HEK293 (cell line): ENCODE data around the gene AIG1.

Experiments used
- CTCF ChIA-PET: fragments of 350-600 bp; formaldehyde crosslinking; extraction: SDS; loops from one replicate; lab custom pipeline; 2021; ENCODE audit warnings: antibody characterized with exemption; lab: Yijun Ruan, JAX
- POLR2A ChIA-PET: fragments of 300-600 bp; formaldehyde crosslinking; extraction: SDS; loops from one replicate; lab custom pipeline; 2020; ENCODE audit warnings: antibody characterized with exemption, inconsistent platforms; lab: Yijun Ruan, JAX
- H3K27ac ChIP-seq: fragments of 200-500 bp; sonication (Bioruptor generic); 2 replicates; pipeline ENCODE4 v1.5.1; 2014; ENCODE audit warnings: low read depth, low read length, control low read depth, inconsistent platforms; ENCODE audit errors: extremely low read depth
- H3K36me3 ChIP-seq, 2 experiments: fragments of 200-500 bp in 1 of 2; sonication (Bioruptor generic) in 1 of 2; 1 replicate in 1 of 2; 2 replicates in 1 of 2; pipeline ENCODE4 v1.5.1; 2014 to 2017; ENCODE audit warnings: inconsistent platforms in 2 of 2, low read length in 2 of 2; ENCODE audit not compliant: control insufficient read depth in 2 of 2, insufficient read depth in 1 of 2
- H3K4me1 ChIP-seq: fragments of 200-500 bp; sonication (Bioruptor generic); 2 replicates; pipeline ENCODE4 v1.5.1; 2014; ENCODE audit warnings: mild to moderate bottlenecking, low read length, inconsistent platforms; ENCODE audit not compliant: control insufficient read depth, insufficient read depth
- H3K4me3 ChIP-seq: 2 replicates; pipeline ENCODE4 v1.5.1; 2011; ENCODE audit warnings: low read depth, mild to moderate bottlenecking, control low read depth, low read length, moderate library complexity
- H3K9me3 ChIP-seq: fragments of 200-500 bp; sonication (Bioruptor generic); 2 replicates; pipeline ENCODE4 v1.5.1; 2014; ENCODE audit warnings: low read depth, low read length, inconsistent platforms; ENCODE audit not compliant: control insufficient read depth, insufficient read depth
- HOXC10 ChIP-seq: sonication (generic); formaldehyde crosslinking; IDR thresholded peaks from 2 replicates; pipeline ENCODE4 v1.8.1; 2023; ENCODE audit warnings: mild to moderate bottlenecking, missing genetic modification reagents
- IKZF3 ChIP-seq: fragments of 450-650 bp; IDR thresholded peaks from 2 replicates; pipeline ENCODE4 v1.5.0; 2018; ENCODE audit warnings: missing biosample characterization, mild to moderate bottlenecking, missing genetic modification characterization, moderate library complexity
- SP3 ChIP-seq: fragments of 450-650 bp; formaldehyde crosslinking; IDR thresholded peaks from 2 replicates; pipeline ENCODE4 v1.5.1; 2016; ENCODE audit warnings: missing biosample characterization, missing genetic modification characterization
- TCF7L2 ChIP-seq: IDR thresholded peaks from 2 replicates; pipeline ENCODE4 v1.6.1; 2011; ENCODE audit warnings: low read depth, mild to moderate bottlenecking, inconsistent platforms, low read length, moderate library complexity, borderline replicate concordance
- TRIM28 ChIP-seq: IDR thresholded peaks from 2 replicates; pipeline ENCODE4 v1.6.1; 2011; ENCODE audit warnings: low read length, control low read depth, borderline replicate concordance
- ZBTB1 ChIP-seq: fragments of 450-650 bp; formaldehyde crosslinking; IDR thresholded peaks from 2 replicates; pipeline ENCODE4 v1.5.1; 2016; ENCODE audit warnings: missing biosample characterization, missing genetic modification characterization
- ZNF133 ChIP-seq: fragments of 450-650 bp; formaldehyde crosslinking; IDR thresholded peaks from 2 replicates; pipeline ENCODE4 v1.5.1; 2016; ENCODE audit warnings: missing biosample characterization, missing genetic modification characterization
- ZNF292 ChIP-seq: fragments of 450-650 bp; formaldehyde crosslinking; IDR thresholded peaks from 2 replicates; pipeline ENCODE4 v1.5.1; 2016; ENCODE audit warnings: low read depth, missing biosample characterization, missing genetic modification characterization, borderline replicate concordance
- ZNF302 ChIP-seq: fragments of 450-650 bp; formaldehyde crosslinking; IDR thresholded peaks from 2 replicates; pipeline ENCODE4 v1.5.1; 2016; ENCODE audit warnings: missing biosample characterization, missing genetic modification characterization, low read depth
- ZNF433 ChIP-seq: fragments of 450-650 bp; formaldehyde crosslinking; IDR thresholded peaks from 2 replicates; pipeline ENCODE4 v1.5.1; 2016; ENCODE audit warnings: missing biosample characterization, missing genetic modification characterization, low read depth
- ZNF48 ChIP-seq: fragments of 450-650 bp; formaldehyde crosslinking; IDR thresholded peaks from 2 replicates; pipeline ENCODE4 v1.5.1; 2016; ENCODE audit warnings: missing biosample characterization, missing genetic modification characterization
- ZNF521 ChIP-seq: fragments of 450-650 bp; formaldehyde crosslinking; IDR thresholded peaks from 2 replicates; pipeline ENCODE4 v1.5.1; 2017; ENCODE audit warnings: missing biosample characterization, mild to moderate bottlenecking, missing genetic modification characterization
- ZNF530 ChIP-seq: fragments of 450-650 bp; formaldehyde crosslinking; IDR thresholded peaks from 2 replicates; pipeline ENCODE4 v1.5.1; 2016; ENCODE audit warnings: low read depth, missing biosample characterization, missing genetic modification characterization
- ZNF544 ChIP-seq: fragments of 450-650 bp; formaldehyde crosslinking; IDR thresholded peaks from 2 replicates; pipeline ENCODE4 v1.5.0; 2017; ENCODE audit warnings: missing biosample characterization, missing genetic modification characterization
- ZNF555 ChIP-seq: fragments of 450-650 bp; formaldehyde crosslinking; conservative IDR thresholded peaks from 2 replicates; pipeline ENCODE4 v1.5.1; 2017; ENCODE audit warnings: missing biosample characterization, mild to moderate bottlenecking, missing genetic modification characterization, inconsistent platforms
- ZNF560 ChIP-seq: fragments of 450-650 bp; formaldehyde crosslinking; IDR thresholded peaks from 2 replicates; pipeline ENCODE4 v1.5.1; 2017; ENCODE audit warnings: missing biosample characterization, missing genetic modification characterization, borderline replicate concordance
- ZNF623 ChIP-seq: fragments of 450-650 bp; formaldehyde crosslinking; IDR thresholded peaks from 2 replicates; pipeline ENCODE4 v1.5.1; 2016; ENCODE audit warnings: missing biosample characterization, missing genetic modification characterization
- ZNF654 ChIP-seq: fragments of 450-650 bp; formaldehyde crosslinking; IDR thresholded peaks from 2 replicates; pipeline ENCODE4 v1.5.1; 2016; ENCODE audit warnings: low read depth, missing biosample characterization, missing genetic modification characterization
- ZNF707 ChIP-seq: fragments of 450-650 bp; formaldehyde crosslinking; IDR thresholded peaks from 2 replicates; pipeline ENCODE4 v1.5.1; 2016; ENCODE audit warnings: missing biosample characterization, missing genetic modification characterization
- ZNF792 ChIP-seq: fragments of 450-650 bp; formaldehyde crosslinking; IDR thresholded peaks from 2 replicates; pipeline ENCODE4 v1.5.1; 2016; ENCODE audit warnings: missing biosample characterization, missing genetic modification characterization
- ZNF843 ChIP-seq: fragments of 450-650 bp; formaldehyde crosslinking; IDR thresholded peaks from 2 replicates; pipeline ENCODE4 v1.5.1; 2016; ENCODE audit warnings: missing biosample characterization, missing genetic modification characterization
- TF ChIP-seq, protein P1 (sequence below): fragments of 450-650 bp; formaldehyde crosslinking; IDR thresholded peaks from 2 replicates; pipeline ENCODE4 v1.5.1; 2017; ENCODE audit warnings: missing biosample characterization, mild to moderate bottlenecking, missing genetic modification characterization, moderate library complexity
- TF ChIP-seq, protein P2 (sequence below): fragments of 450-650 bp; formaldehyde crosslinking; IDR thresholded peaks from 2 replicates; pipeline ENCODE4; 2016; ENCODE audit warnings: missing biosample characterization, missing genetic modification characterization
- TF ChIP-seq, protein P3 (sequence below): fragments of 450-650 bp; formaldehyde crosslinking; IDR thresholded peaks from 2 replicates; pipeline ENCODE4 v1.5.1; 2017; ENCODE audit warnings: missing biosample characterization, missing genetic modification characterization
- TF ChIP-seq, protein P4 (sequence below): fragments of 450-650 bp; IDR thresholded peaks from 2 replicates; pipeline ENCODE4 v1.5.1; 2018; ENCODE audit warnings: missing biosample characterization, mild to moderate bottlenecking, missing genetic modification characterization
- TF ChIP-seq, protein P5 (sequence below): fragments of 450-650 bp; formaldehyde crosslinking; IDR thresholded peaks from 2 replicates; pipeline ENCODE4 v1.5.1; 2016; ENCODE audit warnings: missing biosample characterization, missing genetic modification characterization

The AIG1 gene

DNA sequence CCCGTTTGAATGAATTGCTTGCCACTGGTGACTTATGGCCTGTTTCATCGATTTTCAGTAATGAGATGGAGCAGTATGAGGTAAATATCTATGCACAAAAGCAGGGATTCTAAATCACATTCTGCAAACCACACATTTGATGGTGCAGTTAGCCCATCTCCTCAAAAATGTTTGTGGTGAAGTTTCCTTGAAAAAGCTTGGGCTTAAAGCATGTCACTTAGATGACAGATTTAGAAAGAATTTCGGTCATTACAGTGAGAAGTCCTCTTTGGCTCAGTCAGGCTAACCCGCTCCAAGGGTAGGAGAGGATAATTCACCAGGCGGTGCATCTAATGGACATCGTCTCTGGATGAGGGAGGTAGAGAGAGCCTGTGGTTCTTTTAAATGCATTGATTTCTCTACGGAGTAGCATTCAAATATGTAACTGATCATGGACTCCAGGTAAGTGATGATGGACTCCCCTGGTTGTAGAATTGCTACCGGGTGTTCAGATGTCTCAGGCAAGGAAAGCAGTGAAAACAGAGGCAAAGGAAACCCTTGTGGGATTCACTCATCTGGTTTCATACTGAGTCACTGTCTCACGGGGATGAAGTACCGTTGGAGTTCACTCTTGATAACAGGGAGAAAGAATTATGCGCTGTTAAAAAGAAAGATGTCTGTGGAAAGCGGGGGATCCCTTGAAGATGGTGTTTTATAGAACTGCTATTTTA lies 65.3 kb downstream of the AIG1 start:
- Histone ChIP-seq H3K9me3 (no peaks in the 10 kb centered on the region), H3K4me3 (no peak overlapping the region), H3K36me3 (peaks cover 0 to 3% of the 10 kb centered on the region in 2 experiments; a peak in 1 of 3 replicates), H3K4me1 (no peaks in the 10 kb centered on the region), H3K27ac (no peak overlapping the region)
- ChIA-PET CTCF (no interaction called here), POLR2A (no interaction called here)
- TF ChIP-seq TRIM28 (0 out of 2 replicates have a peak, but pooled peaks have one; percentile 11), ZNF707 (no peak), HOXC10 (no peak), ZBTB1 (tag by site-specific recombination) (no peak), TCF7L2 (0 out of 2 replicates have a peak, but pooled peaks have one; percentile 9), ZNF623 (tag by site-specific recombination) (no peak), ZNF843 (tag by site-specific recombination) (peak; percentile 12; the same call in 1 of the 2 replicates), ZNF555 (tag by site-specific recombination) (no peak)
- TF ChIP-seq, protein P1, sequence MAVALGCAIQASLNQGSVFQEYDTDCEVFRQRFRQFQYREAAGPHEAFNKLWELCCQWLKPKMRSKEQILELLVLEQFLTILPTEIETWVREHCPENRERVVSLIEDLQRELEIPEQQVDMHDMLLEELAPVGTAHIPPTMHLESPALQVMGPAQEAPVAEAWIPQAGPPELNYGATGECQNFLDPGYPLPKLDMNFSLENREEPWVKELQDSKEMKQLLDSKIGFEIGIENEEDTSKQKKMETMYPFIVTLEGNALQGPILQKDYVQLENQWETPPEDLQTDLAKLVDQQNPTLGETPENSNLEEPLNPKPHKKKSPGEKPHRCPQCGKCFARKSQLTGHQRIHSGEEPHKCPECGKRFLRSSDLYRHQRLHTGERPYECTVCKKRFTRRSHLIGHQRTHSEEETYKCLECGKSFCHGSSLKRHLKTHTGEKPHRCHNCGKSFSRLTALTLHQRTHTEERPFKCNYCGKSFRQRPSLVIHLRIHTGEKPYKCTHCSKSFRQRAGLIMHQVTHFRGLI (tag by site-specific recombination): no peak
- TF ChIP-seq, protein P2, sequence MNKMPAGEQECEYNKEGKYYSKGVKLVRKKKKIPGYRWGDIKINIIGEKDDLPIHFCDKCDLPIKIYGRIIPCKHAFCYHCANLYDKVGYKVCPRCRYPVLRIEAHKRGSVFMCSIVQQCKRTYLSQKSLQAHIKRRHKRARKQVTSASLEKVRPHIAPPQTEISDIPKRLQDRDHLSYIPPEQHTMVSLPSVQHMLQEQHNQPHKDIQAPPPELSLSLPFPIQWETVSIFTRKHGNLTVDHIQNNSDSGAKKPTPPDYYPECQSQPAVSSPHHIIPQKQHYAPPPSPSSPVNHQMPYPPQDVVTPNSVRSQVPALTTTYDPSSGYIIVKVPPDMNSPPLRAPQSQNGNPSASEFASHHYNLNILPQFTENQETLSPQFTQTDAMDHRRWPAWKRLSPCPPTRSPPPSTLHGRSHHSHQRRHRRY (tag by site-specific recombination): no peak

DNA sequence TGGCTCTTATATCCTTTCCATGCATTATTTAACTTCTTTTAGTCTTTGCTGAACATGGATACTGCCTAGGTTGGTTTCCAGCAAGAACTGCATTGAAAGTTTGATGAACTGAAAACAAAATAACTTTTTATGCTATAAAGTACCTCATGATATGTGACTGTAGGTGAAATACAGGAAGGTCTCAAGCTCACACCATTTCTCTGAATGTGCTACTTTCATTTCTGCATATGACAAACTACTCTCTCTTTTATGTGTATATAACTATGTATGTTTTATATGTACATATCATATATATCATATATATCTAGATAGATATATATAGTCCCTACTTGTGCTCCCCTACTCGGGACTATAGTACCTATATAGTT lies 65.9 kb downstream of the AIG1 start:
- no peak overlapping the region for H3K4me3 ChIP-seq
- ChIA-PET POLR2A (no interaction called here), CTCF (no interaction called here)
- H3K4me1 ChIP-seq: no peaks in the 10 kb centered on the region
- H3K36me3 ChIP-seq: peaks cover 0 to 6% of the 10 kb centered on the region in 2 experiments; a peak in 1 of 3 replicates
- no peak for TF ChIP-seq ZNF292 (tag by site-specific recombination)
- TF ChIP-seq SP3 (tag by site-specific recombination): no peak
- no peak for TF ChIP-seq IKZF3 (tag by site-specific recombination)
- no peak for TF ChIP-seq ZNF530 (tag by site-specific recombination)
- TF ChIP-seq ZNF792 (tag by site-specific recombination): no peak
- no peak for TF ChIP-seq ZNF560
- TF ChIP-seq ZNF302: no peak
- no peak for TF ChIP-seq ZNF433 (tag by site-specific recombination)
- TF ChIP-seq, protein P1 (tag by site-specific recombination): no peak
- no peak for TF ChIP-seq ZNF544 (tag by site-specific recombination)
- TF ChIP-seq, protein P3, sequence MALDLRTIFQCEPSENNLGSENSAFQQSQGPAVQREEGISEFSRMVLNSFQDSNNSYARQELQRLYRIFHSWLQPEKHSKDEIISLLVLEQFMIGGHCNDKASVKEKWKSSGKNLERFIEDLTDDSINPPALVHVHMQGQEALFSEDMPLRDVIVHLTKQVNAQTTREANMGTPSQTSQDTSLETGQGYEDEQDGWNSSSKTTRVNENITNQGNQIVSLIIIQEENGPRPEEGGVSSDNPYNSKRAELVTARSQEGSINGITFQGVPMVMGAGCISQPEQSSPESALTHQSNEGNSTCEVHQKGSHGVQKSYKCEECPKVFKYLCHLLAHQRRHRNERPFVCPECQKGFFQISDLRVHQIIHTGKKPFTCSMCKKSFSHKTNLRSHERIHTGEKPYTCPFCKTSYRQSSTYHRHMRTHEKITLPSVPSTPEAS (tag by site-specific recombination): no peak
- no peak for TF ChIP-seq ZNF133 (tag by site-specific recombination)
- TF ChIP-seq, protein P4, sequence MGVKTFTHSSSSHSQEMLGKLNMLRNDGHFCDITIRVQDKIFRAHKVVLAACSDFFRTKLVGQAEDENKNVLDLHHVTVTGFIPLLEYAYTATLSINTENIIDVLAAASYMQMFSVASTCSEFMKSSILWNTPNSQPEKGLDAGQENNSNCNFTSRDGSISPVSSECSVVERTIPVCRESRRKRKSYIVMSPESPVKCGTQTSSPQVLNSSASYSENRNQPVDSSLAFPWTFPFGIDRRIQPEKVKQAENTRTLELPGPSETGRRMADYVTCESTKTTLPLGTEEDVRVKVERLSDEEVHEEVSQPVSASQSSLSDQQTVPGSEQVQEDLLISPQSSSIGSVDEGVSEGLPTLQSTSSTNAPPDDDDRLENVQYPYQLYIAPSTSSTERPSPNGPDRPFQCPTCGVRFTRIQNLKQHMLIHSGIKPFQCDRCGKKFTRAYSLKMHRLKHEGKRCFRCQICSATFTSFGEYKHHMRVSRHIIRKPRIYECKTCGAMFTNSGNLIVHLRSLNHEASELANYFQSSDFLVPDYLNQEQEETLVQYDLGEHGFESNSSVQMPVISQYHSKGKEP (tag by site-specific recombination): no peak
- TF ChIP-seq ZNF521 (tag by site-specific recombination): no peak
- TF ChIP-seq, protein P5, sequence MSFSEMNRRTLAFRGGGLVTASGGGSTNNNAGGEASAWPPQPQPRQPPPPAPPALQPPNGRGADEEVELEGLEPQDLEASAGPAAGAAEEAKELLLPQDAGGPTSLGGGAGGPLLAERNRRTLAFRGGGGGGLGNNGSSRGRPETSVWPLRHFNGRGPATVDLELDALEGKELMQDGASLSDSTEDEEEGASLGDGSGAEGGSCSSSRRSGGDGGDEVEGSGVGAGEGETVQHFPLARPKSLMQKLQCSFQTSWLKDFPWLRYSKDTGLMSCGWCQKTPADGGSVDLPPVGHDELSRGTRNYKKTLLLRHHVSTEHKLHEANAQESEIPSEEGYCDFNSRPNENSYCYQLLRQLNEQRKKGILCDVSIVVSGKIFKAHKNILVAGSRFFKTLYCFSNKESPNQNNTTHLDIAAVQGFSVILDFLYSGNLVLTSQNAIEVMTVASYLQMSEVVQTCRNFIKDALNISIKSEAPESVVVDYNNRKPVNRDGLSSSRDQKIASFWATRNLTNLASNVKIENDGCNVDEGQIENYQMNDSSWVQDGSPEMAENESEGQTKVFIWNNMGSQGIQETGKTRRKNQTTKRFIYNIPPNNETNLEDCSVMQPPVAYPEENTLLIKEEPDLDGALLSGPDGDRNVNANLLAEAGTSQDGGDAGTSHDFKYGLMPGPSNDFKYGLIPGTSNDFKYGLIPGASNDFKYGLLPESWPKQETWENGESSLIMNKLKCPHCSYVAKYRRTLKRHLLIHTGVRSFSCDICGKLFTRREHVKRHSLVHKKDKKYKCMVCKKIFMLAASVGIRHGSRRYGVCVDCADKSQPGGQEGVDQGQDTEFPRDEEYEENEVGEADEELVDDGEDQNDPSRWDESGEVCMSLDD (tag by site-specific recombination): no peak
- no peak for TF ChIP-seq ZNF654 (tag by site-specific recombination)
- no peak for TF ChIP-seq ZNF48 (tag by site-specific recombination)
- no peak overlapping the region for H3K27ac ChIP-seq
- H3K9me3 ChIP-seq: no peaks in the 10 kb centered on the region
